ENCODE measurements around the gene XPC. TPM values are rescaled to one million over a fixed set of nuclear protein-coding genes. Genes with fewer than 3 reads are reported as not detected.

The XPC gene
- polyA plus RNA-seq, 1 experiment: 36.9 TPM

DNA sequence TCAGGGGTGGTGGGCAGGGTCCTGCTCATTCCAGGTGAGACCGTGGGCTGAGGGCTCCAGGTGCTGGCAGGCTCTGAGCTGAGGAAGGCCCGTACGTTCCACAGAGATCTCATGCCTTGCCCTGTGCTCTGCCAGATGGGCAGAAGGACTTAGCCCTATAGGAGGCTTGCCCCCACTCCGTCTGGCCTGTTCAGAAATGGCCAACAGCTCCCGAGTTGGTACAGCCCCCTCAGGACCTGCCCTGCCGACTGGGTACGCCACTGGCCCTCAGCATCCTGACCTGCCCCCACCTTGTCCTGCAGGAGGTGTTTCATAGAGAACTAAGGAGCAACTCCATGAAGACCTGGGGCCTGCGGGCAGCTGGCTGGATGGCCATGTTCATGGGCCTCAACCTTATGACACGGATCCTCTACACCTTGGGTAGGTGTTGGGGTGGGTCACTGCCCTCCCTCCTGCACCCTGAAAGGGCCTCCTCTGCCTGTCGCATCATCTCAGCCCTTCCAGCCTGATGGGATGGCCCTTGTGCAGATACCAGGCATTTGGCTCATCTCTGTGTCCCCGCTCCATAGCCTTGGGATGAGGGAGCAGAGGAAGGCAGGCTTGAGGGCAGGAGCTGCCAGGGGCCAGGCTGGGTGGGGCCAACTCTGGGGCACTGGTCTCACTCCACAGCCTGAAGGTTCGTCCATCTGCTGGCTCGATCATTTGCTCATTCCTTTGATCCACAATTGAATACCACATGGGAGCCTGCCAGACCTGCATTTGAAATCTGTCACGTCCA, 39.3 kb downstream of the XPC start:
- ChIA-PET POLR2A (interaction anchor here (0.7 kb wide), 1 partner anchor 1033 kb away, joined by 3 read pairs; no protein-coding TSS in a partner anchor), CTCF (no interaction called here)
- Histone ChIP-seq H3K4me3 (ENCODE audit: low read depth, low read length) (no peak overlapping the region), H3K27me3 (ENCODE audit: control insufficient read depth, insufficient read depth, low read length) (no peaks in the 10 kb centered on the region), H3K36me3 (ENCODE audit: control insufficient read depth, insufficient read depth, low read length) (peaks cover 33% of the 10 kb centered on the region)
- TF ChIP-seq, protein P1, sequence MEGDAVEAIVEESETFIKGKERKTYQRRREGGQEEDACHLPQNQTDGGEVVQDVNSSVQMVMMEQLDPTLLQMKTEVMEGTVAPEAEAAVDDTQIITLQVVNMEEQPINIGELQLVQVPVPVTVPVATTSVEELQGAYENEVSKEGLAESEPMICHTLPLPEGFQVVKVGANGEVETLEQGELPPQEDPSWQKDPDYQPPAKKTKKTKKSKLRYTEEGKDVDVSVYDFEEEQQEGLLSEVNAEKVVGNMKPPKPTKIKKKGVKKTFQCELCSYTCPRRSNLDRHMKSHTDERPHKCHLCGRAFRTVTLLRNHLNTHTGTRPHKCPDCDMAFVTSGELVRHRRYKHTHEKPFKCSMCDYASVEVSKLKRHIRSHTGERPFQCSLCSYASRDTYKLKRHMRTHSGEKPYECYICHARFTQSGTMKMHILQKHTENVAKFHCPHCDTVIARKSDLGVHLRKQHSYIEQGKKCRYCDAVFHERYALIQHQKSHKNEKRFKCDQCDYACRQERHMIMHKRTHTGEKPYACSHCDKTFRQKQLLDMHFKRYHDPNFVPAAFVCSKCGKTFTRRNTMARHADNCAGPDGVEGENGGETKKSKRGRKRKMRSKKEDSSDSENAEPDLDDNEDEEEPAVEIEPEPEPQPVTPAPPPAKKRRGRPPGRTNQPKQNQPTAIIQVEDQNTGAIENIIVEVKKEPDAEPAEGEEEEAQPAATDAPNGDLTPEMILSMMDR (IDR thresholded peaks at IDR 0.05; ENCODE audit: insufficient read depth, low read depth, low read length): no peak
- DNase-seq (ENCODE audit: low read depth): no peak

DNA sequence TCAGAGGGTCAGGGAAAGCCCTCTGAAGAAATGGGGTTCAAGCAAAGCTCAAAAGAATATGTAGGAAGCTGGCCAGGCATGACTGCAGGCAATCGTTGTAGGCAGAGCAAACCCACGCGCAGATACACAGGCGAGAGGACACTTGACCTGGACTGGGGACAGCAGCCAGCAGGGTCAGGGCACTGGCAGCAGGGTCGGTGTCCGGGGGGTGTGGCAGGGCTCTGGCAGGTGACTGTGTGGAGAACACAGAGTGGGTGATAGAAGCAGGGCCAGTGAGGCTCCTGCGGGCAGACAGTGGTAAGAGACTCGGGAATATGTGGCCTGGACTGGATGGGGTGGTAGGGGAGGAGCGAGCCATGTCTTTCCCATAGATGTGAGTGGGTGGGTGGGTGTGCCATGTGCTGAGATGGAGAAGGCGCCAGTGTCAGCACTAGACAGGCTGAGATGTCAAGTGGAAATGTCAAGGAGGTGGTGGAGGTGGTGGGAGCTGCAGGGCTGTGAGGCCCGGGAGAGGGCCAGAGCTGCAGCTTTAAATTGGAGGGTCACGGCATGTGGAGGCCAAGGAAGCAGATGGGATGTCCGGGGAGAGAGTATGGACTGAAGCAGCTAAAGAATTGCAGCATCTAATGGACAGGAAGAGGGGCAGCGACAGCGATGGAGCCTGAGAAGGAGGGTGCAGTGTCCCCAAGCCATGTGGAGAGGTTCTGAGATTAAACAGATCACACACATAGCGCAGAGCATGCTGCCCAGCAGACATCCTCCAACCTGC, 40.1 kb downstream of the XPC start:
- Histone ChIP-seq H3K27me3 (ENCODE audit: control insufficient read depth, insufficient read depth, low read length) (no peaks in the 10 kb centered on the region), H3K36me3 (ENCODE audit: control insufficient read depth, insufficient read depth, low read length) (peaks cover 41% of the 10 kb centered on the region), H3K4me3 (ENCODE audit: low read depth, low read length) (no peak overlapping the region)
- ChIA-PET CTCF (no interaction called here), POLR2A (interaction anchor here (0.7 kb wide), 1 partner anchor 1032 kb away, joined by 3 read pairs; no protein-coding TSS in a partner anchor)
- DNase-seq (ENCODE audit: low read depth): no peak
- TF ChIP-seq, protein P1 (IDR thresholded peaks at IDR 0.05; ENCODE audit: insufficient read depth, low read depth, low read length): no peak

DNA sequence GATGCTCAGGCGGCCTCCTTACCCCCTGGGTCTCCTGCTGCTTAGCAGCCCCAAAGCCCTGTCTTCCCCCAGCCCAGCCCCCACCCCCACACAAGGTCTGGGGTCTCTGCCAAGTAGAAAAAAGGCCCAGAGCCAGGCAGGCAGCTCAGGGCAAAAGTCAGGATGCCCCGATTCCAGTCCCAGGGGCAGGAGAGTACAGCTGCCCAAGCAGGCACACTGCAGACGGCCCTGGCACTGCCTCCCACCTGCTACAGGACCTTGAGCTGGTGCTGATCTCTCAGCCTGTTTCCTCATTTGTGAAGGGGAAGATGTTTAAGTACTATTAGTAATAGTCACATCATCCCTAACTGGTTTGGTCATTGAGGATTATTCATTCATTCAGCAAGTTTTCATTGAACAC, 41.0 kb downstream of the XPC start:
- no peaks in the 10 kb centered on the region for H3K27me3 ChIP-seq (ENCODE audit: control insufficient read depth, insufficient read depth, low read length)
- peaks cover 45% of the 10 kb centered on the region for H3K36me3 ChIP-seq (ENCODE audit: control insufficient read depth, insufficient read depth, low read length)
- CTCF ChIA-PET: no interaction called here
- DNase-seq (ENCODE audit: low read depth): no peak
- POLR2A ChIA-PET: no interaction called here
- TF ChIP-seq, protein P1 (IDR thresholded peaks at IDR 0.05; ENCODE audit: insufficient read depth, low read depth, low read length): no peak
- no peak overlapping the region for H3K4me3 ChIP-seq (ENCODE audit: low read depth, low read length)

DNA sequence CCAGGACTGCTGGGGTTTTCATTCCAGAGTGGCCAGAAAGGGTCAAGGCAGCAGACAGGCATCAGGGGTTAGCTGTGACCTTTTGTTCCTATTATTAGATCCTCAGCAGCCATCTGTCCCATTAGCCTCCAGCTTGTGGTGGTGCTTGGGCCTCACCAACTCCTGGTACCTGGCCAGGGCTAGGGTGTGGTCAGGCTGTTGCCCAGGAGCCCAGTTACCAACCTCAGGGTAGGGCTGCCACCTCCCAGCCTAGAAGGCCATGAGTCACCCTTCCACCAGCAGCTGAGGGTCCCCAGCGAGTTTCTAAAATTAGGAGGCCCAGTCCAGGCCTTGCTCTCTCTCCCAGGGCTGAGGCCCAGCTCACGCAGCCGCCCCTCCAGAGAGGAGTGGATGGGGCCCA, 41.4 kb downstream of the XPC start:
- Histone ChIP-seq H3K36me3 (ENCODE audit: control insufficient read depth, insufficient read depth, low read length) (peaks cover 50% of the 10 kb centered on the region), H3K27me3 (ENCODE audit: control insufficient read depth, insufficient read depth, low read length) (no peaks in the 10 kb centered on the region), H3K4me3 (ENCODE audit: low read depth, low read length) (no peak overlapping the region)
- DNase-seq (ENCODE audit: low read depth): no peak
- ChIA-PET CTCF (no interaction called here), POLR2A (no interaction called here)
- TF ChIP-seq, protein P1 (IDR thresholded peaks at IDR 0.05; ENCODE audit: insufficient read depth, low read depth, low read length): no peak

DNA sequence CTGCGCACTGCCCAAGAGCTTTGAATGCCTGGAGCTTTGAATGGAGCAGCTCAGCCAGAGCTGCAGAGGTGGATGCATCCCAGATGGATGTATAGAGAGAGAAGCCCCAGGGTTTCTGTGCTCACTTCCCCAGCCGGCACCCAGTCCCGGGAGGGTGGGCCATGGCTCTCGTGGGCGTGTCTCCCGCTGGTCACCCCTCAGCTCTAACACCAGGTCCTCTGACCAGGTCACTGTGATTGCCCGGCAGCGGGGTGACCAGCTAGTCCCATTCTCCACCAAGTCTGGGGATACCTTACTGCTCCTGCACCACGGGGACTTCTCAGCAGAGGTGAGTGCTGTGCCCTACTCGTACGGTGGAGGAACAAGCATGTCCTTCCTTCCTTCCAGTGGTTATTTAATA, 42.8 kb downstream of the XPC start:
- CTCF ChIA-PET: interaction anchor here (0.7 to 1.5 kb wide), 2 partner anchors 239 to 478 kb away, joined by 3 read pairs; no protein-coding TSS in a partner anchor
- TF ChIP-seq, protein P1 (IDR thresholded peaks at IDR 0.05; ENCODE audit: insufficient read depth, low read depth, low read length): no peak
- Histone ChIP-seq H3K27me3 (ENCODE audit: control insufficient read depth, insufficient read depth, low read length) (no peaks in the 10 kb centered on the region), H3K4me3 (ENCODE audit: low read depth, low read length) (no peak overlapping the region), H3K36me3 (ENCODE audit: control insufficient read depth, insufficient read depth, low read length) (peaks cover 55% of the 10 kb centered on the region)
- DNase-seq (ENCODE audit: low read depth): no peak
- POLR2A ChIA-PET: no interaction called here
